HG03432 (cell line): Measurements from ENCODE around the gene PAPLN.
A peak's percentile ranks its signal among the peaks of the same experiment; 100 is the strongest.
"Not testable (repeated sequence)": the region's sequence is repeated elsewhere in the genome, so short reads cannot be mapped to it uniquely, and the experiment has no call there.

ENCODE experiments used
- ATAC-seq: cut with Tn5 transposase; IDR thresholded peaks from one replicate; pipeline ENCODE4 v1.9.1; 2021; ENCODE audit warnings: mild to moderate bottlenecking, moderate library complexity; ENCODE audit not compliant: unreplicated experiment

The PAPLN gene

DNA sequence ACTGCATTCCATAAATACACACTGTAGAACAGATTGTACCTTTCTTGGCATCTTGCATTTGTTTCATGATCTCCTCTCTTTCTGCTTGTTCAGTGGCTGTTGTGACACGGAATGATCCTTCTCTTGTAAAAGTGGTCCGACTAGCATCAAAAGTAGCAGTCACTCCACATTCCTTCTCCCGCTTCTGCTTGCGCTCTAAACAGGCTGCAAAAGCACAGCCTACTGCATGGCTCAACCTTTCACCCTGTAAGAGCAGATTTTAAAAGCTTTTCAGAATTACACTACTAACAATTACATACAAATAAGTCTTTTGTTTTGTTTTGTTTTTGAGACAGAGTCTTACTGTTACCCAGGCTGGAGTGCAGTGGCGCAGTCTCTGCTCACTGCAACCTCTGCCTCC, 49.8 kb downstream of the PAPLN start:
- ATAC-seq: no peak

- no peak for ATAC-seq
Measured at GRCh38 chr14:73289308-73289707, 52.0 kb downstream of the PAPLN start.

DNA sequence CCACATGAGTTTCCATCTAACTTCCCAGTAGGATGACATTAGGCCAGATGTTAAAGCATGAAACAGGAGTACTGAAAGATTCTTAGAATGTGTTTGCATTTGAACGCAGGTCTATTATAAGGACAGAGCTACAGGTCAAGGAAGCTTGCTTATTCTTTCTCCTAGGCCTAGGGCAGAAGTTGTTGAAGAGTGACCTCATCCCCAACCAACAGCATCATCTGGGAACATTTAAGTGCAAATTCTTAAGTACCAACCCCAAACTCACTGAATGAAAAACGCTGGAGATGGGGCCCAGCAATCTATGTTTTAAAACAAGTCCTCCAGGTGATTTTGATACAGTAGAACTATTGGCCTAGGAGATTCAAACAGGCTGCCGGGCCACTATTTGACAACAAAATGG, 52.4 kb downstream of the PAPLN start:
- no peak for ATAC-seq

- peak; percentile 67 for ATAC-seq
Measured at GRCh38 chr14:73290279-73290678, 53.0 kb downstream of the PAPLN start.

GRCh38 chr14:73293782-73294781, 56.8 kb downstream of the PAPLN start:
- ATAC-seq: no peak

DNA sequence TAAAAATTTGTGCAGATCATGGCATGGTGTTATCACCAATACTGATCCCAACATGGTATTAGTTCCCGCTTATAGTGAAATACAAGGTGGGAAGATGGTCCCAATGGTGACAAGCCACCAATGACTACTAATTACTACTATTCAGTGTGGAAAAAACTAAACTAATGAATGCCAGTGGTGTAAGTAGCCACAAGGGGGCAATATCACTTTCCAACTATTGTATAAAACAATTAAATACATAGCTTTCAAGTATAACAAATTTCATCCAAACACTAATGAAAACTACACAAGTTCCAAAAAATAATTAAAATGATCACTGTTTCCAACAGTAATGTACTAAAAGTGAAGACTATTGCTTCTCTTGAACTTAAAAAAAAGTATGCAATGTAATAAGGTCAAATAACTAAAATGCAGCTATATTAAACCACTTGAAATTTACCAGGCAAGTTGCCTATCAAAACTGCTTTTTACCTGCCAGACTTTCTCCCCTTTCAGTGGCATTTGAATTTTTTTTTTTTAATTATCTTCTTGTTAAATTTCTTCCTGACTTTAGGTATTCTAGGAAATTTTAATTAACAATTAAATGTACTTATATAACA, 58.0 kb downstream of the PAPLN start:
- ATAC-seq: no peak

- no peak for ATAC-seq
Measured at GRCh38 chr14:73305499-73305898, 68.2 kb downstream of the PAPLN start.

- no peak for ATAC-seq
Measured at GRCh38 chr14:73307261-73307660, 70.0 kb downstream of the PAPLN start.

DNA sequence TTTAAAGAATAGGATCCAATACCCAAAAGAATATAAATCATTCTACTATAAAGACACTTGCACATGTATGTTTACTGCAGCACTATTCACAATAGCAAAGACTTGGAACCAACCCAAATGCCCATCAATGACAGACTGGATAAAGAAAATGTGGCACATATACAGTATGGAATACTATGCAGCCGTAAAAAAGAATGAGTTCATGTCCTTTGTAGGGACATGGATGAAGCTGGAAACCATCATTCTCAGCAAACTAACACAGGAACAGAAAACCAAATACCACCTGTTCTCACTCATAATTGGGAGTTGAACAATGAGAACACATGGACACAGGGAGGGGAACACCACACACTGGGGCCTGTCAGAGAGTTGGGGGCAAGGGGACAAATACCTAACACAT, 71.9 kb downstream of the PAPLN start:
- not testable (repeated sequence) for ATAC-seq

DNA sequence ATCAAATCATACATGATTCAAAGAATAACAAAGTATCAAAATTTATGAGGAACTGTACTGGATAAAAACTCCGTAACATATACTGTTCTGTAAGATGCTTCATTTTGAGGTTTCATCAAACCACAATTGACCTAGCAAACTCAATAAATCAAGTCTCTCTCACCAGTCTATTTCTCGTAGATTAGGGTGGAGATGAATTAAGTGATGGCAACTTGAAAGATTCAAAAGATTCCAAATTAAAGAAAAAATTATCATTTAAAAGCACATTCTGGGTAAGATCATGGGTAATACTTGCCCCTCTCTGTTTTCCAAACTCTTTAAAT, 74.4 kb downstream of the PAPLN start:
- ATAC-seq: no peak

DNA sequence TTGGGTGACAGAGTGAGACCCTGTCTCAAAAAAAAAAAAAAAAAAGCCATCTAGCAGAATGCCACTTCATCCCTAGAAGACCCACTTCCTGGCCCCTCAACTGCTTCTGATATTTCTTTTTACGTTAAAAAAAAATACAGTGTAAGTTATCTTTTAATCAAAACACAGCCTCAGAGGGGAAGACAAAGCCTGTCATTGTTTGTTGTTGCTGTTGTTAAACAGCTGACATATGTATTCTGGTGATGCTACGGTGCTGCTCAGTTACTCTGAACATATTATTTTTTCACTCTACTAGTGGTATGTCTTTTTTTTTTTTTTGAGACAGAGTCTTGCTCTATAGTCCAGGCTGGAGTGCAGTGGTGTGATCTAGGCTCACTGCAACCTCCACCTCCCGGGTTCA, 75.4 kb downstream of the PAPLN start:
- no peak for ATAC-seq

DNA sequence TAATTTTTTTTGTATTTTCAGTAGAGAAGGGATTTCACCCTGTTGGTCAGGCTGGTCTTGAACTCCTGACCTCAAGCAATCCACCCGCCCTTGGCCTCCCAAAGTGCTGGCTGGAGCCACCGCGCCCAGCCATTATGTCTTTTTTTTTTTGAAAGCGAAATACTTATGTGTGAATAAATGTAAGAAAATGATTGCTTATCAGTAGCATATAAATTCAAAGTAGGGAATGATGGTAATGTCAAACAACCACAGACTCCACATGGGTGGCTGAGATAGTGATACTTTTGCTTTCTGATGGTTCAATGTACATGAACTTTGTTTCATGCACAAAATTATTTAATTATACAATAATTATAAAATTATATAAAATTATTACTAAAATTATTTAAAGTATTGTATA, 75.8 kb downstream of the PAPLN start:
- ATAC-seq: no peak

GRCh38 chr14:73323896-73324399, 86.6 kb downstream of the PAPLN start:
- ATAC-seq: no peak
